ENCODE measurements around the gene TMEM252.

GRCh38 chr9:68505681-68506409 is 34.8 kb downstream of the TMEM252 start:
- TF ChIP-seq SUZ12 (IDR thresholded peaks at IDR 0.05) (no peak), NFRKB (IDR thresholded peaks at IDR 0.05) (no peak), ELF4 (IDR thresholded peaks at IDR 0.05) (no peak), FOXK2 (IDR thresholded peaks at IDR 0.05) (no peak), BHLHE40 (IDR thresholded peaks at IDR 0.05; ENCODE audit: borderline replicate concordance) (no peak), ARNT (IDR thresholded peaks at IDR 0.05) (no peak), SP1 (IDR thresholded peaks at IDR 0.05) (no peak), ZNF384 (IDR thresholded peaks at IDR 0.05) (no peak), FOXM1 (IDR thresholded peaks at IDR 0.05; ENCODE audit: borderline replicate concordance) (no peak), CTBP1 (IDR thresholded peaks at IDR 0.05; ENCODE audit: borderline replicate concordance) (no peak), FOXA1 (IDR thresholded peaks at IDR 0.05) (no peak), TARDBP (IDR thresholded peaks at IDR 0.05) (no peak), L3MBTL2 (conservative IDR thresholded peaks at IDR 0.05) (no peak)

All from HEK293T (cell line).